GM12878 (cell line): ENCODE measurements around the gene C3. TPM values are rescaled to one million over a fixed set of nuclear protein-coding genes. Genes with fewer than 3 reads are reported as not detected.

ENCODE experiments used
- ATAC-seq: fragments of 200-7000 bp; cut with Tn5 transposase; 3 replicates; pipeline ENCODE4 v1.9.1; 2020; ENCODE audit warnings: mild to moderate bottlenecking, moderate library complexity
- BruUV-seq: library from RNA; stranded (reverse); fragments of 400-500 nt; replicated peaks from 2 replicates; lab custom pipeline; 2021; lab: Mats Ljungman, UMichigan
- CTCF ChIA-PET: fragments of 300-600 bp; sonication (Branson Sonifier 250); formaldehyde crosslinking; extraction: SDS; loops from one replicate; lab custom pipeline; 2021; ENCODE audit warnings: inconsistent platforms; lab: Yijun Ruan, JAX
- POLR2A ChIA-PET: fragments of 350-600 bp; formaldehyde crosslinking; extraction: SDS; loops from one replicate; lab custom pipeline; 2021; ENCODE audit warnings: inconsistent platforms; lab: Charles Lee
- RAD21 ChIA-PET: fragments of 300-600 bp; sonication (Branson Sonifier 250); formaldehyde crosslinking; loops from one replicate; lab custom pipeline; 2023; ENCODE audit warnings: antibody characterized with exemption; ENCODE audit not compliant: unreplicated experiment; lab: Charles Lee
- SMC1A ChIA-PET: fragments of 300-600 bp; sonication (Branson Sonifier 250); formaldehyde crosslinking; loops from one replicate; lab custom pipeline; 2023; ENCODE audit not compliant: unreplicated experiment, uncharacterized antibody; lab: Charles Lee
- DNase-seq: peaks from one replicate; pipeline ENCODE4 v3.0.0-alpha.2; 2011; ENCODE audit warnings: low read depth, low spot score
- FAIRE-seq: peaks from 3 replicates; lab custom pipeline; 2011; peaks lifted over from hg19 to GRCh38; lab: Jason Lieb, UNC
- H2AFZ ChIP-seq: 2 replicates; pipeline ENCODE4 v1.6.0; 2011; ENCODE audit warnings: low read depth, low read length, control low read depth; ENCODE audit not compliant: control insufficient read depth
- H3K27ac ChIP-seq: 2 replicates; pipeline ENCODE4 v1.5.1; 2011; ENCODE audit warnings: control low read depth; ENCODE audit not compliant: control insufficient read depth, insufficient read depth
- H3K27me3 ChIP-seq, 2 experiments: replicated peaks in 1 of 2; 2 replicates each; pipeline versions ENCODE4 v1.6.0 to v1.6.1; 2011; ENCODE audit warnings: low read length in 1 of 2; ENCODE audit not compliant: control insufficient read depth in 2 of 2, insufficient read depth in 2 of 2
- H3K36me3 ChIP-seq, 2 experiments: 2 replicates each; pipeline ENCODE4 v1.5.1; 2011; ENCODE audit warnings: low read length in 1 of 2; ENCODE audit not compliant: control insufficient read depth in 2 of 2, insufficient read depth in 2 of 2
- H3K4me1 ChIP-seq: 2 replicates; pipeline ENCODE4 v1.6.1; 2011; ENCODE audit warnings: mild to moderate bottlenecking, low read length, moderate library complexity, mixed read lengths; ENCODE audit not compliant: control insufficient read depth, insufficient read depth
- H3K4me2 ChIP-seq: 2 replicates; pipeline ENCODE4 v1.6.0; 2011; ENCODE audit warnings: control low read depth; ENCODE audit not compliant: control insufficient read depth, insufficient read depth
- H3K4me3 ChIP-seq: fragments of 200-600 bp; sonication (generic); 2 replicates; pipeline ENCODE4 v1.5.1; 2016
- H3K79me2 ChIP-seq: 2 replicates; pipeline ENCODE4 v1.6.0; 2011; ENCODE audit warnings: low read length; ENCODE audit not compliant: control insufficient read depth, insufficient read depth
- H3K9ac ChIP-seq: 2 replicates; pipeline ENCODE4 v1.8.0; 2011; ENCODE audit warnings: low read length, control low read depth, mixed read lengths; ENCODE audit not compliant: control insufficient read depth, insufficient read depth
- H3K9me3 ChIP-seq: replicated peaks from 3 replicates; pipeline ENCODE4 v1.5.1; 2011; ENCODE audit warnings: mild to moderate bottlenecking, low read length; ENCODE audit not compliant: control insufficient read depth, insufficient read depth
- H4K20me1 ChIP-seq: 2 replicates; pipeline ENCODE4 v1.6.0; 2011; ENCODE audit not compliant: control insufficient read depth, insufficient read depth
- CREB1 ChIP-seq: IDR thresholded peaks from 2 replicates; pipeline ENCODE4 v1.6.1; 2012; ENCODE audit warnings: low read depth, mild to moderate bottlenecking, inconsistent platforms
- DPF2 ChIP-seq: fragments of 450-650 bp; IDR thresholded peaks from 2 replicates; pipeline ENCODE4 v1.6.1; 2017; ENCODE audit warnings: mild to moderate bottlenecking
- ETV6 ChIP-seq, 2 experiments: fragments of 450-650 bp in 1 of 2; IDR thresholded peaks in 1 of 2; conservative IDR thresholded peaks in 1 of 2; 2 replicates each; pipeline ENCODE4 v1.6.1; 2014; ENCODE audit warnings: antibody characterized with exemption in 1 of 2, borderline replicate concordance in 1 of 2, low read depth in 1 of 2, mild to moderate bottlenecking in 1 of 2, moderate library complexity in 1 of 2
- EZH2 ChIP-seq: IDR thresholded peaks from 2 replicates; pipeline ENCODE4 v1.6.1; 2012; ENCODE audit warnings: low read depth, mild to moderate bottlenecking, control low read depth, inconsistent platforms, low read length, borderline replicate concordance; ENCODE audit not compliant: control insufficient read depth
- HDGF ChIP-seq: fragments of 450-650 bp; IDR thresholded peaks from 2 replicates; pipeline ENCODE4 v1.6.1; 2016; ENCODE audit warnings: antibody characterized with exemption
- MEF2A ChIP-seq: IDR thresholded peaks from 2 replicates; pipeline ENCODE4 v1.6.1; 2011; ENCODE audit warnings: low read depth, mild to moderate bottlenecking, low read length, moderate library complexity; ENCODE audit not compliant: insufficient read depth
- NR2C2 ChIP-seq: IDR thresholded peaks from 2 replicates; pipeline ENCODE4 v1.6.1; 2011; ENCODE audit warnings: borderline replicate concordance, low read depth; ENCODE audit not compliant: control insufficient read depth, insufficient read length
- NR2F1 ChIP-seq: fragments of 450-650 bp; conservative IDR thresholded peaks from 2 replicates; pipeline ENCODE4 v1.6.1; 2017; ENCODE audit warnings: mild to moderate bottlenecking
- STAT1 ChIP-seq: fragments of 450-650 bp; conservative IDR thresholded peaks from 2 replicates; pipeline ENCODE4 v1.6.1; 2014; ENCODE audit warnings: antibody characterized with exemption, mild to moderate bottlenecking
- TCF12 ChIP-seq: IDR thresholded peaks from 2 replicates; pipeline ENCODE4 v1.6.1; 2011; ENCODE audit warnings: low read depth, mild to moderate bottlenecking, low read length
- ZNF622 ChIP-seq: fragments of 450-650 bp; IDR thresholded peaks from 2 replicates; pipeline ENCODE4 v1.6.1; 2017; ENCODE audit warnings: mild to moderate bottlenecking, inconsistent platforms
- WGBS: methylation state at CpG from one replicate; pipeline ENCODE4 v1.1.6; 2016; ENCODE audit warnings: low lambda C conversion rate; ENCODE audit not compliant: insufficient replicate concordance, insufficient coverage; ENCODE audit errors: missing lambda C conversion rate; 5-methylcytosine and 5-hydroxymethylcytosine counted together
- in situ Hi-C: fragments of 300-500 bp; cut with MboI; formaldehyde crosslinking; loops from 9 replicates; pipeline ENCODE4 v1.14.3; 2018; ENCODE audit warnings: mixed read lengths
- intact Hi-C: fragments of 100-400 bp; cut with micrococcal nuclease; formaldehyde crosslinking; loops from one replicate; pipeline ENCODE4 v1.14.2; 2022; ENCODE audit not compliant: unreplicated experiment
- polyA plus RNA-seq, 11 experiments: library from polyadenylated mRNA; depleted of rRNA in 4 of 11; unstranded in 6 of 11; stranded (reverse) in 5 of 11; fragments of >200 nt; fragmentation: Nextera tagmentation in 4 of 11; fragmentation: Illumina TruSeq in 1 of 11; extraction: Ambion mirVana in 4 of 11; extraction: Trizol in 1 of 11; gene quantifications; 1 replicate in 1 of 11; 2 replicates in 10 of 11; pipeline versions ENCODE4 v1.2.1 to v1.2.3, GENCODE V29; 2011 to 2016; ENCODE audit warnings: inconsistent platforms in 2 of 11, missing spikeins in 2 of 11, low read depth in 1 of 11
- total RNA-seq, 4 experiments: library from RNA; depleted of rRNA in 3 of 4; stranded (reverse); fragments of >200 nt in 3 of 4; fragmentation: Illumina TruSeq in 1 of 4; extraction: Trizol in 1 of 4; gene quantifications; 2 replicates each; pipeline versions ENCODE4 v1.2.1 to v1.2.3, GENCODE V29; 2013 to 2021
- TF ChIP-seq, protein P1 (sequence below): IDR thresholded peaks from 2 replicates; pipeline ENCODE4 v1.6.1; 2012; ENCODE audit warnings: low read depth, low read length, improper control_type of control experiment
- TF ChIP-seq, protein P2 (sequence below): fragments of 450-650 bp; IDR thresholded peaks from 2 replicates; pipeline ENCODE4 v1.6.1; 2017; ENCODE audit warnings: low read depth, mild to moderate bottlenecking, moderate library complexity
- TF ChIP-seq, protein P3 (sequence below): fragments of 150-350 bp; IDR thresholded peaks from 2 replicates; pipeline ENCODE4 v1.6.1; 2014; ENCODE audit warnings: mild to moderate bottlenecking, low read depth, low read length
- TF ChIP-seq, protein P4 (sequence below): fragments of 450-650 bp; IDR thresholded peaks from 2 replicates; pipeline ENCODE4 v1.6.1; 2017; ENCODE audit warnings: antibody characterized with exemption, mild to moderate bottlenecking, moderate library complexity

C3 gene
- total and polyA plus RNA-seq, 10 of the 15 experiments (the other 5 are each of a cell fraction or from before 2014, with no cell fraction given) = 0.20 to 6.7 (median 0.72) TPM

DNA sequence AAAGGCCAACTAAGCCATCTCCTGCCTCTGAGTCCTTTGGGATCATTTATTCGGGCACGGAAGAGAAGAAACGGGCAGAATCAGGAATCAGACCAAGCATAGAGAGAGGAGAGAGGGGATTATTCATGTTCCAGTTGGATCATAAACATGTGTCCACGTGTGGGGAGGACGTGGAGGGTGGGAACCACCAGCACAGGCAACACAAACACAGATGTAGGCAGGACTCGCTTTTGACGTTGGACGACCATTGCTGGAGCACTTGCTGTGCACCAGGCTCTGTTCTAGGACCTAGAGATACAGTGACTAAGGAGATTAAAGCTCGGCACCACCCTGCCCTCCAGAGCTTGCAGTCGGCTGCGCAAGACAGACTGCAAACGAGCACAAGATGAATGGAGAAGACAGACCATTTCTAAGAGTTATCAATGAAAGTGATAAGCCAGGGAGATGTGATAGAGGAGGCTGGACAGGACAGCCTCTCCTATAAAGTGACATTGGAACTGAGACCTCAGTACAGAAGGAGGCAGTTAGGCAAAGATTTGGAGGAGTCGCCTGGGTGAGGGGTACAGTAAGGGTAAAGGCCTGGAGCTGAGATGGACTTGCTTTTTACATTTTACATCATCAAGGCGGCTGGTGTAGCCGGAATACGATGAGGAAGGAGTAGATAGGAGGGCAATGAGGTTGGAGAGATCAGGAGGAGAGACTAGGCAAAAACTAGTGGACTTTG, 46.1 kb upstream of the C3 start:
- CTCF ChIA-PET = interaction anchor here (3.8 to 4.0 kb wide), 2 partner anchors 29 to 134 kb away, joined by 17 to 38 read pairs; partner anchors contain the start of gene GPR108
- H3K4me3 ChIP-seq = peak overlapping the region; percentile 85
- 53% methylated on average over 16 of the region's 16 CpGs for WGBS
- BruUV-seq = no TSS peak
- POLR2A ChIA-PET = interaction anchor here (1.1 to 3.0 kb wide), 3 partner anchors 29 to 394 kb away, joined by 5 to 19 read pairs (median 9); partner anchors contain the start of genes ALKBH7 and GPR108
- no peak for FAIRE-seq
- peaks cover 23% of the 10 kb centered on the region for H3K4me1 ChIP-seq
- no peaks in the 10 kb centered on the region for H4K20me1 ChIP-seq
- in situ Hi-C loops (no loop called here), intact Hi-C loops (loop anchor here (2.0 to 5.0 kb wide), 2 partner anchors 28 to 174 kb away; partner anchors contain the start of genes CD70 and TRIP10)
- H3K79me2 ChIP-seq = peaks cover 10% of the 10 kb centered on the region
- H3K27ac ChIP-seq = peak overlapping the region; percentile 71
- H3K9ac ChIP-seq = peak overlapping the region; percentile 55
- H3K27me3 ChIP-seq = no peaks in the 10 kb centered on the region
- SMC1A ChIA-PET = interaction anchor here (0.7 to 1.1 kb wide), 3 partner anchors 9 to 303 kb away, joined by 3 to 4 read pairs (median 3); no protein-coding TSS in a partner anchor
- no peak for DNase-seq
- H2AFZ ChIP-seq = peak overlapping the region; percentile 78
- H3K36me3 ChIP-seq = no peaks in the 10 kb centered on the region
- RAD21 ChIA-PET = interaction anchor here (1.0 to 1.2 kb wide), 2 partner anchors 97 to 136 kb away, joined by 3 to 4 read pairs; no protein-coding TSS in a partner anchor
- no peaks in the 10 kb centered on the region for H3K9me3 ChIP-seq
- H3K4me2 ChIP-seq = peak overlapping the region; percentile 96
- ATAC-seq = no peak
- TF ChIP-seq MEF2A (no peak), TCF12 (no peak), ETV6 (conservative IDR thresholded peaks at IDR 0.05 in 1 of 2, IDR thresholded peaks at IDR 0.05 in 1 of 2; ENCODE audit: borderline replicate concordance in 1 of 2, low read depth in 1 of 2) (no peak), DPF2 (0 out of 2 replicates have a peak, but pooled peaks have one; percentile 17), STAT1 (no peak), ZNF622 (no peak), NR2C2 (no peak), EZH2 (no peak), HDGF (no peak), NR2F1 (no peak), CREB1 (0 out of 2 replicates have a peak, but pooled peaks have one; percentile 8)
- TF ChIP-seq, protein P1, sequence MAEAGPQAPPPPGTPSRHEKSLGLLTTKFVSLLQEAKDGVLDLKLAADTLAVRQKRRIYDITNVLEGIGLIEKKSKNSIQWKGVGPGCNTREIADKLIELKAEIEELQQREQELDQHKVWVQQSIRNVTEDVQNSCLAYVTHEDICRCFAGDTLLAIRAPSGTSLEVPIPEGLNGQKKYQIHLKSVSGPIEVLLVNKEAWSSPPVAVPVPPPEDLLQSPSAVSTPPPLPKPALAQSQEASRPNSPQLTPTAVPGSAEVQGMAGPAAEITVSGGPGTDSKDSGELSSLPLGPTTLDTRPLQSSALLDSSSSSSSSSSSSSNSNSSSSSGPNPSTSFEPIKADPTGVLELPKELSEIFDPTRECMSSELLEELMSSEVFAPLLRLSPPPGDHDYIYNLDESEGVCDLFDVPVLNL = no peak
- TF ChIP-seq, protein P2, sequence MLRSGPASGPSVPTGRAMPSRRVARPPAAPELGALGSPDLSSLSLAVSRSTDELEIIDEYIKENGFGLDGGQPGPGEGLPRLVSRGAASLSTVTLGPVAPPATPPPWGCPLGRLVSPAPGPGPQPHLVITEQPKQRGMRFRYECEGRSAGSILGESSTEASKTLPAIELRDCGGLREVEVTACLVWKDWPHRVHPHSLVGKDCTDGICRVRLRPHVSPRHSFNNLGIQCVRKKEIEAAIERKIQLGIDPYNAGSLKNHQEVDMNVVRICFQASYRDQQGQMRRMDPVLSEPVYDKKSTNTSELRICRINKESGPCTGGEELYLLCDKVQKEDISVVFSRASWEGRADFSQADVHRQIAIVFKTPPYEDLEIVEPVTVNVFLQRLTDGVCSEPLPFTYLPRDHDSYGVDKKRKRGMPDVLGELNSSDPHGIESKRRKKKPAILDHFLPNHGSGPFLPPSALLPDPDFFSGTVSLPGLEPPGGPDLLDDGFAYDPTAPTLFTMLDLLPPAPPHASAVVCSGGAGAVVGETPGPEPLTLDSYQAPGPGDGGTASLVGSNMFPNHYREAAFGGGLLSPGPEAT = no peak
- TF ChIP-seq, protein P3, sequence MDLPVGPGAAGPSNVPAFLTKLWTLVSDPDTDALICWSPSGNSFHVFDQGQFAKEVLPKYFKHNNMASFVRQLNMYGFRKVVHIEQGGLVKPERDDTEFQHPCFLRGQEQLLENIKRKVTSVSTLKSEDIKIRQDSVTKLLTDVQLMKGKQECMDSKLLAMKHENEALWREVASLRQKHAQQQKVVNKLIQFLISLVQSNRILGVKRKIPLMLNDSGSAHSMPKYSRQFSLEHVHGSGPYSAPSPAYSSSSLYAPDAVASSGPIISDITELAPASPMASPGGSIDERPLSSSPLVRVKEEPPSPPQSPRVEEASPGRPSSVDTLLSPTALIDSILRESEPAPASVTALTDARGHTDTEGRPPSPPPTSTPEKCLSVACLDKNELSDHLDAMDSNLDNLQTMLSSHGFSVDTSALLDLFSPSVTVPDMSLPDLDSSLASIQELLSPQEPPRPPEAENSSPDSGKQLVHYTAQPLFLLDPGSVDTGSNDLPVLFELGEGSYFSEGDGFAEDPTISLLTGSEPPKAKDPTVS = no peak
- TF ChIP-seq, protein P4, sequence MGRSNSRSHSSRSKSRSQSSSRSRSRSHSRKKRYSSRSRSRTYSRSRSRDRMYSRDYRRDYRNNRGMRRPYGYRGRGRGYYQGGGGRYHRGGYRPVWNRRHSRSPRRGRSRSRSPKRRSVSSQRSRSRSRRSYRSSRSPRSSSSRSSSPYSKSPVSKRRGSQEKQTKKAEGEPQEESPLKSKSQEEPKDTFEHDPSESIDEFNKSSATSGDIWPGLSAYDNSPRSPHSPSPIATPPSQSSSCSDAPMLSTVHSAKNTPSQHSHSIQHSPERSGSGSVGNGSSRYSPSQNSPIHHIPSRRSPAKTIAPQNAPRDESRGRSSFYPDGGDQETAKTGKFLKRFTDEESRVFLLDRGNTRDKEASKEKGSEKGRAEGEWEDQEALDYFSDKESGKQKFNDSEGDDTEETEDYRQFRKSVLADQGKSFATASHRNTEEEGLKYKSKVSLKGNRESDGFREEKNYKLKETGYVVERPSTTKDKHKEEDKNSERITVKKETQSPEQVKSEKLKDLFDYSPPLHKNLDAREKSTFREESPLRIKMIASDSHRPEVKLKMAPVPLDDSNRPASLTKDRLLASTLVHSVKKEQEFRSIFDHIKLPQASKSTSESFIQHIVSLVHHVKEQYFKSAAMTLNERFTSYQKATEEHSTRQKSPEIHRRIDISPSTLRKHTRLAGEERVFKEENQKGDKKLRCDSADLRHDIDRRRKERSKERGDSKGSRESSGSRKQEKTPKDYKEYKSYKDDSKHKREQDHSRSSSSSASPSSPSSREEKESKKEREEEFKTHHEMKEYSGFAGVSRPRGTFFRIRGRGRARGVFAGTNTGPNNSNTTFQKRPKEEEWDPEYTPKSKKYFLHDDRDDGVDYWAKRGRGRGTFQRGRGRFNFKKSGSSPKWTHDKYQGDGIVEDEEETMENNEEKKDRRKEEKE = no peak
